ENCODE data around the gene GMPS. TPM values are rescaled to one million over a fixed set of nuclear protein-coding genes. Genes with fewer than 3 reads are reported as not detected.

Gene GMPS
- total RNA-seq, 1 experiment from 2014 or later, result 119 TPM

- Histone ChIP-seq H3K27me3 (ENCODE audit: insufficient read depth, low read length) (no peaks in the 10 kb centered on the region), H3K4me2 (ENCODE audit: low read length) (no peak overlapping the region), H3K27ac (ENCODE audit: low read depth, low read length) (no peak overlapping the region), H4K20me1 (ENCODE audit: insufficient read depth) (no peaks in the 10 kb centered on the region), H3K9me3 (ENCODE audit: control insufficient read depth in 1 of 2, insufficient read depth in 1 of 2, low read depth in 1 of 2, low read length in 2 of 2) (no peaks in the 10 kb centered on the region), H2AFZ (ENCODE audit: low read depth, low read length, poor library complexity, severe bottlenecking) (no peak overlapping the region), H3K9me2 (ENCODE audit: insufficient read depth) (no peaks in the 10 kb centered on the region), H3K36me3 (ENCODE audit: control insufficient read depth in 1 of 2, insufficient read depth in 2 of 2, low read length in 2 of 2) (peaks cover 18 to 46% of the 10 kb centered on the region in 2 experiments), H3K4me1 (ENCODE audit: control insufficient read depth in 1 of 2, insufficient read depth in 2 of 2, low read length in 2 of 2) (no peaks in the 10 kb centered on the region), H3K9ac (ENCODE audit: low read length) (no peak overlapping the region), H3K4me3 (replicated peaks in 1 of 2; ENCODE audit: low read depth in 1 of 2, low read length in 2 of 2) (no peak overlapping the region), H3K79me2 (ENCODE audit: insufficient read depth, low read length) (peaks cover 5% of the 10 kb centered on the region)
- DNase-seq (ENCODE audit: low read depth, low spot score) (no peak), ATAC-seq (no peak)
- ChIA-PET RAD21 (ENCODE audit: low non-redundant PET in 1 of 2, low total read pairs in 2 of 2, uncharacterized antibody in 2 of 2, unreplicated experiment in 2 of 2) (interaction anchor here in 1 of 2 experiments (0.6 kb wide), 1 partner anchor 736 kb away, joined by 3 read pairs; no protein-coding TSS in a partner anchor), CTCF (no interaction called here), POLR2A (no interaction called here)
- no peak for TF ChIP-seq ATF3 (IDR thresholded peaks at IDR 0.05)
- TF ChIP-seq SIN3A (IDR thresholded peaks at IDR 0.05; ENCODE audit: low read depth), result no peak
- TF ChIP-seq FOSL1 (IDR thresholded peaks at IDR 0.05; ENCODE audit: low read depth), result no peak
- TF ChIP-seq REST (IDR thresholded peaks at IDR 0.05; ENCODE audit: low read depth), result no peak
- TF ChIP-seq EZH2 (IDR thresholded peaks at IDR 0.05), result no peak
- no peak for TF ChIP-seq JUND (IDR thresholded peaks at IDR 0.05)
- TF ChIP-seq ZBTB33 (IDR thresholded peaks at IDR 0.05; ENCODE audit: extremely low read depth, insufficient replicate concordance, low read length), result no peak
- TF ChIP-seq EZH2phosphoT487 (IDR thresholded peaks at IDR 0.05; ENCODE audit: borderline replicate concordance), result no peak
- TF ChIP-seq ELF1 (IDR thresholded peaks at IDR 0.05; ENCODE audit: borderline replicate concordance, low read depth), result no peak
- no peak for TF ChIP-seq SP1 (IDR thresholded peaks at IDR 0.05; ENCODE audit: low read depth)
- no peak for TF ChIP-seq YY1 (IDR thresholded peaks at IDR 0.05; ENCODE audit: extremely low read depth, insufficient replicate concordance, low read depth, low read length)
- TF ChIP-seq CTCF (IDR thresholded peaks at IDR 0.05 in 2 of 3, conservative IDR thresholded peaks at IDR 0.05 in 1 of 3; ENCODE audit: borderline replicate concordance in 1 of 3, insufficient read depth in 1 of 3, low read depth in 2 of 3, low read length in 2 of 3), result no peak
- TF ChIP-seq POLR2AphosphoS5 (IDR thresholded peaks at IDR 0.05; ENCODE audit: low read depth, low read length), result no peak
- TF ChIP-seq CBX3 (IDR thresholded peaks at IDR 0.05; ENCODE audit: low read depth), result no peak
- no peak for TF ChIP-seq ZNF274 (IDR thresholded peaks at IDR 0.05; ENCODE audit: low read depth, low read length)
- intact Hi-C loops (cut with micrococcal nuclease), result no loop called here
- no TSS peak for BruUV-seq (replicated peaks)
These were observed 51.0 kb downstream of the GMPS start for GRCh38 chr3:155921486-155921885.
